Measurements from ENCODE around the gene SSNA1.

SSNA1 gene

DNA sequence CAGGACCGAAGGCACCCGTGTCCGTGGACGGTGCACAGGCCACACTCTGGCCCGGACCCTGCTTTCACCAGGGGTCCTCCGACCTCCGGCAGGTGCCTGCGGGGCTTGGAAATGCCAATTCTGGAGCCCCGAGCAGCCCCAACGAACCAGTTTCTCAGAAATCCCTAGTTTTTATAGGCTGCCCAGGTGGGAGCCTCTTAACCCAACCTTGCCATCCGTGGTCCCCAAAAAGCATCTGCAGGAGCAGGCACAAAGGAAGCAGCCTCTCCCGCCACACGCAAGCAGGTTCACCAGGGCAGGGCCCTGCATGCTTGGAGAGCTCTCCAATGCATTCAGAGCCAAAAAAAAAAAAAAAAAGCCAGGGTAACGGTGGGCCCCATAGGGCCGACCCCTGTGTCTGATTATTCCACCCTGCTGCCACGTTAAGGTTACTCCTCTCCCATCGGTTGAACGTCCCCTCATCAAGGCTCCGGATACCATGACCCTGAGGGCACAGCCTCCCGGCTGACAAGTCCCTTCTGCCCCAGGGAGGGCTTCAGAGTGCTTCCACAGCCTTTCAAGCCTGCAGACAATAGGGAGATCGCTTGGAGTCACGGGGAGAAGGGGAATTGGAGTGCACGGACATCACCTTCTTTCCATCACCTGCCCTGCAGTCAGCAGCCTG, 12.9 kb downstream of the SSNA1 start:
- H3K4me3 ChIP-seq (ENCODE audit: low read depth, low read length): peak overlapping the region; percentile 79
- ChIA-PET CTCF (interaction anchor here (0.9 to 1.4 kb wide), 8 partner anchors 9 to 172 kb away, joined by 3 to 7 read pairs (median 4); partner anchors contain the start of gene RNF208), POLR2A (interaction anchor here (0.6 to 1.7 kb wide), 9 partner anchors 8 to 41 kb away, joined by 3 to 12 read pairs (median 3); partner anchors contain the start of genes ANAPC2 and TUBB4B)
- no peak for DNase-seq (ENCODE audit: low read depth, low spot score)
- TF ChIP-seq, protein P1, sequence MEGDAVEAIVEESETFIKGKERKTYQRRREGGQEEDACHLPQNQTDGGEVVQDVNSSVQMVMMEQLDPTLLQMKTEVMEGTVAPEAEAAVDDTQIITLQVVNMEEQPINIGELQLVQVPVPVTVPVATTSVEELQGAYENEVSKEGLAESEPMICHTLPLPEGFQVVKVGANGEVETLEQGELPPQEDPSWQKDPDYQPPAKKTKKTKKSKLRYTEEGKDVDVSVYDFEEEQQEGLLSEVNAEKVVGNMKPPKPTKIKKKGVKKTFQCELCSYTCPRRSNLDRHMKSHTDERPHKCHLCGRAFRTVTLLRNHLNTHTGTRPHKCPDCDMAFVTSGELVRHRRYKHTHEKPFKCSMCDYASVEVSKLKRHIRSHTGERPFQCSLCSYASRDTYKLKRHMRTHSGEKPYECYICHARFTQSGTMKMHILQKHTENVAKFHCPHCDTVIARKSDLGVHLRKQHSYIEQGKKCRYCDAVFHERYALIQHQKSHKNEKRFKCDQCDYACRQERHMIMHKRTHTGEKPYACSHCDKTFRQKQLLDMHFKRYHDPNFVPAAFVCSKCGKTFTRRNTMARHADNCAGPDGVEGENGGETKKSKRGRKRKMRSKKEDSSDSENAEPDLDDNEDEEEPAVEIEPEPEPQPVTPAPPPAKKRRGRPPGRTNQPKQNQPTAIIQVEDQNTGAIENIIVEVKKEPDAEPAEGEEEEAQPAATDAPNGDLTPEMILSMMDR (IDR thresholded peaks at IDR 0.05; ENCODE audit: insufficient read depth, low read length, missing control alignments): no peak

DNA sequence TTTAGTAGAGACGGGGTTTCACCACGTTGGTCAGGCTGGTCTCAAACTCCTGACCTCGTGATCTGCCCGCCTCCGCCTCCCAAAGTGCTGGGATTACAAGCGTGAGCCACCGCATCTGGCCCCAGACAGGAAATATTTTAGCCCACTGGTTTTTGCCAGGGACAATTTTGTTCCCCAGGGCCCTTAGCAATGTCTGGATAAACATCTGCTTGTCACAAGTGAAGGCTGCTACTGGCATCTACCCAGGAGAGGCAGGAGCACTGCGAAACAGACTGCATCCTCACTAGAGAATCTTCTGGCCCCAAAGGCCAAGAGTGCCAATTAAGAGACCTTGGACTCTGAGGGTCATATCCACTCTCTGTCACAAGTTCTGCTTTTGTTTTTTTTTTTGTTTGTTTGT, 14.5 kb downstream of the SSNA1 start:
- TF ChIP-seq, protein P1 (IDR thresholded peaks at IDR 0.05; ENCODE audit: insufficient read depth, low read length, missing control alignments): no peak
- POLR2A ChIA-PET: interaction anchor here (1.0 to 1.2 kb wide), 2 partner anchors 14 to 20 kb away, joined by 3 read pairs; partner anchors contain the start of genes ANAPC2 and SSNA1
- CTCF ChIA-PET: interaction anchor here (1.8 to 2.7 kb wide), 2 partner anchors 24 to 35 kb away, joined by 9 to 10 read pairs; partner anchors contain the start of gene RNF224
- no peak overlapping the region for H3K4me3 ChIP-seq (ENCODE audit: low read depth, low read length)
- DNase-seq (ENCODE audit: low read depth, low spot score): no peak

DNA sequence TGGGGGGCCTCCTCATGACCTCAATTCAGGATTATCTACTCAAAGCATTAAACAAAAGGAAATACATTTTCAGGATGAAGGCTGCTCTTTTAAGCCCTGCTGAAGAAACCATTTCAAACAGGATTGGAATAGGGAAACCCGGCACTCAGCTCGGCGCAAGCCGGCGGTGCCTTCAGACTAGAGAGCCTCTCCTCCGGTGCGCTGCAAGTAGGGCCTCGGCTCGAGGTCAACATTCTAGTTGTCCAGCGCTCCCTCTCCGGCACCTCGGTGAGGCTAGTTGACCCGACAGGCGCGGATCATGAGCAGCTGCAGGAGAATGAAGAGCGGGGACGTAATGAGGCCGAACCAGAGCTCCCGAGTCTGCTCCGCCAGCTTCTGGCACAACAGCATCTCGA, 16.3 kb downstream of the SSNA1 start:
- ChIA-PET CTCF (interaction anchor here (1.0 to 2.7 kb wide), 8 partner anchors 8 to 77 kb away, joined by 3 to 10 read pairs (median 3); partner anchors contain the start of genes ANAPC2, RNF224 and SSNA1), POLR2A (interaction anchor here (0.7 to 2.5 kb wide), 4 partner anchors 16 to 140 kb away, joined by 4 to 9 read pairs (median 5); partner anchors contain the start of gene TUBB4B)
- H3K4me3 ChIP-seq (ENCODE audit: low read depth, low read length): peak overlapping the region; percentile 94
- TF ChIP-seq, protein P1 (IDR thresholded peaks at IDR 0.05; ENCODE audit: insufficient read depth, low read length, missing control alignments): no peak
- DNase-seq (ENCODE audit: low read depth, low spot score): no peak

DNA sequence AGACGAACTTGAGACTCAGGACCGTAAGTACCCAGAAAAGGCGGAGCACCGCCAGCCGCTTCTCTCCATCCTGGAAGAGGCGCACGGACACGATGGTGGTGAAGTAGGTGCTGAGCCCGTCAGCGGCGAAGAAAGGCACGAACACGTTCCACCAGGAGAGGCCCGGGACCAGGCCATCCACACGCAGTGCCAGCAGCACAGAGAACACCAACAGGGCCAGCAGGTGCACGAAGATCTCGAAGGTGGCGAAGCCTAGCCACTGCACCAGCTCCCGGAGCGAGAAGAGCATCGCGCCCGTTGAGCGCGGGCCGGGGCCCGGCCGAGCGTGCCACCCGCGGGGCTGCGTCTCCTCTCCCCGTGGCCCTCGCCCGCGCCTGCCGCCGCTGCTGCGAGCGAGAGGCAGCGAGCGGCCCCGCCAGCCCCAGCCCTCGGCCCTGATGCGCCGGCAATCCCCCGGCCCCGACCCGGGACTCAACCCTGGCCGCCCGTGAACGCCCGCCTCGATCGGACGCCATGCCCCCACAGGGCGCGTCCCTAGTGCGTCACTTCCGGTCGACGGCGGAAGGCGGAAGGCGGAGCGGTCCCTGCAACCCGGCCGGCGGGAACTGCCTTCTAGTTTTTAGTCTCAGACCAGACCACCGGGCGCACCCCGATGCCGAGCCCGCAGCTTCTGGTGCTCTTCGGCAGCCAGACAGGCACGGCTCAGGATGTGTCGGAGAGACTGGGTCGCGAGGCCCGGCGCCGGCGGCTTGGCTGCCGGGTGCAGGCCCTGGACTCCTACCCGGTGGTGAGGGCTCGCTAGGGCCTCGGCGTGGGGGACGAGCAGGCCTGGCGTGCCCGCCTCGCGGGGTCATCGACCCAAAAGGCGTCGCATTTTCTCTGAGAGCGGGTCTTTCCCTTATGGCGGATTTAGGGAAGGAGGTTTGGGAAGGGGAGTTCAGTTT, 16.9 kb downstream of the SSNA1 start, which contains the start of the genes NDOR1 and TMEM203:
Gene NDOR1 (plus strand): TSS at position 575 of the 944 bp plus-strand sequence. CDS start 78 bp downstream, at position 653.
Gene TMEM203 (minus strand): TSS at position 523 of the 944 bp plus-strand sequence. CDS start 234 bp downstream, at position 289.
- POLR2A ChIA-PET: interaction anchor here (0.7 to 2.5 kb wide), 4 partner anchors 16 to 141 kb away, joined by 4 to 9 read pairs (median 5); partner anchors contain the start of gene TUBB4B
- TF ChIP-seq, protein P1 (IDR thresholded peaks at IDR 0.05; ENCODE audit: insufficient read depth, low read length, missing control alignments): no peak
- DNase-seq (ENCODE audit: low read depth, low spot score): no peak
- H3K4me3 ChIP-seq (ENCODE audit: low read depth, low read length): peak within 1 kb of the TSS; percentile 94
- CTCF ChIA-PET: interaction anchor here (1.1 to 2.7 kb wide), 6 partner anchors 9 to 78 kb away, joined by 3 to 12 read pairs (median 3); no protein-coding TSS in a partner anchor

DNA sequence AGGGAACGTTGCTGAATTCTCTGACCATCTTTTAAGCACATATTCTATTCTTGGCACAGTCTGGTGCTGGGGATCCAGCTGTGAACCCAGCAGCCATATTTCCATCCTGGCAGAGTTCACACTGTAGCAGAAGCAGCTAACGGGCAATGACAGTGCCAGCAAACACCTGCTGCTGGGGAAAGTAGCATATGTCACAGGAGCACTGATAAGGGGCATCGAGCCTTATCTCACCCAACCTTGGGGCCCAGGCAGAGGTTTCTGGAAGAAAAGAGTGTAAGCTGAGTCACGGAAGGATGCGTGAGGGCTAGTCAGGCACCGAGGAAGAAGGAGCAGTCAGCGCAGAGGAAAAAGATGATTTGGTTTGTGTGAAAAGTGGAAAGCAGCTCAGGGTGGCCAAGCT, 18.1 kb downstream of the SSNA1 start:
- DNase-seq (ENCODE audit: low read depth, low spot score): no peak
- peak overlapping the region; percentile 94 for H3K4me3 ChIP-seq (ENCODE audit: low read depth, low read length)
- ChIA-PET POLR2A (interaction anchor here (2.5 kb wide), 1 partner anchor 34 kb away, joined by 9 read pairs; the partner anchor contains the start of gene TUBB4B), CTCF (interaction anchor here (0.7 to 2.4 kb wide), 7 partner anchors 9 to 177 kb away, joined by 3 to 12 read pairs (median 3); partner anchors contain the start of genes RNF224 and SSNA1)
- TF ChIP-seq, protein P1 (IDR thresholded peaks at IDR 0.05; ENCODE audit: insufficient read depth, low read length, missing control alignments): no peak

Measured in AG04449 (cell line).